H1 (cell line): Measurements from ENCODE around the gene ITGA8. TPM values are rescaled to one million over a fixed set of nuclear protein-coding genes. Genes with fewer than 3 reads are reported as not detected.

Experiments used
- CHD7 ChIP-seq: fragments of 300-600 bp; sonication (generic); IDR thresholded peaks from 2 replicates; pipeline ENCODE4 v1.7.1; 2012; ENCODE audit warnings: low read length, moderate library complexity, mild to moderate bottlenecking, inconsistent platforms; ENCODE audit not compliant: insufficient replicate concordance
- CTCF ChIP-seq, 3 experiments: IDR thresholded peaks; 1 replicate in 2 of 3; 2 replicates in 1 of 3; pipeline versions ENCODE4 v1.5.1 to v1.6.1; 2011; ENCODE audit warnings: low read length in 3 of 3, mild to moderate bottlenecking in 3 of 3, inconsistent platforms in 2 of 3, low read depth in 1 of 3, moderate library complexity in 1 of 3; ENCODE audit not compliant: insufficient read depth in 1 of 3; ENCODE audit errors: control extremely low read depth in 1 of 3
- HDAC6 ChIP-seq: IDR thresholded peaks from one replicate; pipeline ENCODE4 v1.7.1; 2012; ENCODE audit warnings: low read depth, mild to moderate bottlenecking, inconsistent platforms, low read length, moderate library complexity
- SUZ12 ChIP-seq: fragments of 200-600 bp; sonication (generic); IDR thresholded peaks from 2 replicates; pipeline ENCODE4 v1.6.1; 2012; ENCODE audit warnings: mild to moderate bottlenecking, inconsistent platforms, low read length, moderate library complexity, mixed read lengths
- polyA plus RNA-seq, 7 experiments: library from polyadenylated mRNA; depleted of rRNA in 3 of 7; stranded (reverse) in 5 of 7; unstranded in 2 of 7; fragments of >200 nt in 5 of 7; fragments of 200-250 nt in 2 of 7; gene quantifications; 1 replicate in 5 of 7; 2 replicates in 1 of 7; 4 replicates in 1 of 7; pipeline versions ENCODE4 v1.2.1 to v1.2.3, GENCODE V29; 2011 to 2013; ENCODE audit warnings: missing spikeins in 2 of 7, mixed read lengths in 2 of 7
- total RNA-seq: library from RNA; stranded (reverse); fragmentation: NEBNext Ultra II Directional; extraction: Animal tissue kit (Norgen Biotek cat#: 25700); gene quantifications from 2 replicates; pipeline ENCODE4 v1.2.1, GENCODE V29; 2021

Gene ITGA8
- total and polyA plus RNA-seq, 2 of the 8 experiments (the other 6 are each of a cell fraction or from before 2014, with no cell fraction given) = not detected

- TF ChIP-seq CTCF (IDR thresholded peaks at IDR 0.05; ENCODE audit: control extremely low read depth in 1 of 3, insufficient read depth in 1 of 3, low read depth in 1 of 3, low read length in 3 of 3) = no peak
- TF ChIP-seq SUZ12 = no peak
- no peak for TF ChIP-seq CHD7
- no peak for TF ChIP-seq HDAC6
Observed at GRCh38 chr10:15747632-15748031, 27.9 kb upstream of the ITGA8 start (continued).
